HepG2 (cell line): ENCODE data around the gene ZNF132. TPM values are rescaled to one million over a fixed set of nuclear protein-coding genes. Genes with fewer than 3 reads are reported as not detected.

ENCODE experiments used
- ARNTL ChIP-seq: sonication (generic); formaldehyde crosslinking; IDR thresholded peaks from 2 replicates; pipeline ENCODE4 v1.4.0; 2020; ENCODE audit warnings: mild to moderate bottlenecking, missing genetic modification reagents
- ATF7 ChIP-seq, 2 experiments: fragments of 450-650 bp in 1 of 2; sonication (generic) in 1 of 2; formaldehyde crosslinking in 1 of 2; IDR thresholded peaks; 2 replicates each; pipeline versions ENCODE4 v1.4.0 to v1.6.1; 2016 to 2020; ENCODE audit warnings: antibody characterized with exemption in 1 of 2, mild to moderate bottlenecking in 1 of 2, missing genetic modification reagents in 1 of 2
- ATF7-NPFF ChIP-seq: sonication (generic); formaldehyde crosslinking; IDR thresholded peaks from 2 replicates; pipeline ENCODE4 v1.8.1; 2023; ENCODE audit warnings: mild to moderate bottlenecking, low read depth, missing genetic modification reagents, moderate library complexity
- BHLHE40 ChIP-seq: IDR thresholded peaks from 2 replicates; pipeline ENCODE4 v1.6.1; 2011; ENCODE audit warnings: low read length, improper control_type of control experiment
- ETV6 ChIP-seq: sonication (generic); formaldehyde crosslinking; conservative IDR thresholded peaks from 2 replicates; pipeline ENCODE4 v1.4.0; 2020; ENCODE audit warnings: missing genetic modification reagents
- GTF3A ChIP-seq: sonication (generic); formaldehyde crosslinking; conservative IDR thresholded peaks from 2 replicates; pipeline ENCODE4 v1.4.0; 2020; ENCODE audit warnings: mild to moderate bottlenecking, missing genetic modification reagents
- HNF4G ChIP-seq, 2 experiments: sonication (generic) in 1 of 2; formaldehyde crosslinking in 1 of 2; IDR thresholded peaks; 2 replicates each; pipeline versions ENCODE4 v1.4.0 to v1.6.1; 2011 to 2020; ENCODE audit warnings: borderline replicate concordance in 2 of 2, low read depth in 2 of 2, mild to moderate bottlenecking in 2 of 2, low read length in 1 of 2, missing genetic modification reagents in 1 of 2, moderate library complexity in 1 of 2
- KAT2B ChIP-seq: fragments of 150-350 bp; IDR thresholded peaks from 2 replicates; pipeline ENCODE4 v1.6.1; 2014; ENCODE audit warnings: low read depth, low read length, borderline replicate concordance
- KDM6A ChIP-seq: IDR thresholded peaks from 2 replicates; pipeline ENCODE4 v1.6.1; 2016; ENCODE audit warnings: low read depth
- NCOR1 ChIP-seq: fragments of 200-600 bp; sonication (generic); IDR thresholded peaks from 2 replicates; pipeline ENCODE4 v1.7.0; 2017; ENCODE audit warnings: antibody characterized with exemption, low read length, borderline replicate concordance
- NR2F6 ChIP-seq, 2 experiments: IDR thresholded peaks; 2 replicates each; pipeline ENCODE4 v1.6.1; 2016; ENCODE audit warnings: antibody characterized with exemption in 1 of 2, mild to moderate bottlenecking in 1 of 2
- RAD51 ChIP-seq: fragments of 450-650 bp; IDR thresholded peaks from 2 replicates; pipeline ENCODE4 v1.6.1; 2016; ENCODE audit warnings: borderline replicate concordance
- SPEN ChIP-seq: sonication (generic); formaldehyde crosslinking; IDR thresholded peaks from 2 replicates; pipeline ENCODE4 v1.5.1; 2020; ENCODE audit warnings: low read depth, mild to moderate bottlenecking, missing genetic modification reagents
- ZFP82 ChIP-seq: sonication (generic); formaldehyde crosslinking; IDR thresholded peaks from 2 replicates; pipeline ENCODE4 v1.5.1; 2020; ENCODE audit warnings: mild to moderate bottlenecking, missing genetic modification reagents, borderline replicate concordance
- ZNF331 ChIP-seq: sonication (generic); formaldehyde crosslinking; IDR thresholded peaks from 2 replicates; pipeline ENCODE4 v1.4.0; 2020; ENCODE audit warnings: missing genetic modification reagents
- ZNF34 ChIP-seq: sonication (generic); formaldehyde crosslinking; IDR thresholded peaks from 2 replicates; pipeline ENCODE4 v1.4.0; 2020; ENCODE audit warnings: mild to moderate bottlenecking, missing genetic modification reagents, borderline replicate concordance
- ZNF367 ChIP-seq: sonication (generic); formaldehyde crosslinking; IDR thresholded peaks from 2 replicates; pipeline ENCODE4 v1.4.0; 2020; ENCODE audit warnings: missing genetic modification reagents, borderline replicate concordance
- ZNF530 ChIP-seq: sonication (generic); formaldehyde crosslinking; IDR thresholded peaks from 2 replicates; pipeline ENCODE4 v1.5.0; 2020; ENCODE audit warnings: low read depth, mild to moderate bottlenecking, missing genetic modification reagents
- ZNF550 ChIP-seq: sonication (generic); formaldehyde crosslinking; IDR thresholded peaks from 2 replicates; pipeline ENCODE4 v1.4.0; 2020; ENCODE audit warnings: mild to moderate bottlenecking, missing genetic modification reagents, borderline replicate concordance
- ZNF777 ChIP-seq: sonication (generic); formaldehyde crosslinking; IDR thresholded peaks from 2 replicates; pipeline ENCODE4 v1.4.0; 2020; ENCODE audit warnings: missing genetic modification reagents
- ZNF816 ChIP-seq: sonication (generic); formaldehyde crosslinking; IDR thresholded peaks from 2 replicates; pipeline ENCODE4 v1.8.0; 2022; ENCODE audit warnings: missing genetic modification reagents, mild to moderate bottlenecking, borderline replicate concordance
- ZNF883 ChIP-seq: sonication (generic); formaldehyde crosslinking; IDR thresholded peaks from 2 replicates; pipeline ENCODE4 v1.5.1; 2020; ENCODE audit warnings: mild to moderate bottlenecking, missing genetic modification reagents; ENCODE audit errors: not compliant biosample characterization
- polyA plus RNA-seq, 8 experiments: library from polyadenylated mRNA; depleted of rRNA in 3 of 8; stranded (reverse) in 7 of 8; unstranded in 1 of 8; fragments of >200 nt; fragmentation: Illumina TruSeq in 4 of 8; extraction: Trizol in 4 of 8; gene quantifications; 2 replicates each; pipeline versions ENCODE4 v1.2.1 to v1.2.3, GENCODE V29; 2011 to 2016; ENCODE audit warnings: low read depth in 4 of 8, missing spikeins in 1 of 8, mixed read lengths in 1 of 8; ENCODE audit not compliant: insufficient read depth in 1 of 8
- total RNA-seq, 5 experiments: library from RNA; depleted of rRNA; stranded (reverse); fragments of >200 nt; fragmentation: Illumina TruSeq; extraction: Trizol; gene quantifications; 2 replicates each; pipeline ENCODE4 v1.2.3, GENCODE V29; 2016; ENCODE audit warnings: low read depth in 1 of 5
- TF ChIP-seq, protein P1 (sequence below): sonication (generic); formaldehyde crosslinking; IDR thresholded peaks from 2 replicates; pipeline ENCODE4 v1.5.1; 2020; ENCODE audit warnings: missing genetic modification reagents, mild to moderate bottlenecking, borderline replicate concordance
- TF ChIP-seq, protein P2 (sequence below): sonication (generic); formaldehyde crosslinking; IDR thresholded peaks from 2 replicates; pipeline ENCODE4 v1.4.0; 2020; ENCODE audit warnings: mild to moderate bottlenecking, missing genetic modification reagents
- TF ChIP-seq, protein P3 (sequence below): IDR thresholded peaks from 2 replicates; pipeline ENCODE4 v1.6.1; 2016; ENCODE audit warnings: missing compliant biosample characterization, missing genetic modification reagents, borderline replicate concordance

ZNF132 gene
- total and polyA plus RNA-seq, 2 of the 13 experiments (the other 11 are each of a cell fraction or from before 2014, with no cell fraction given): not detected

DNA sequence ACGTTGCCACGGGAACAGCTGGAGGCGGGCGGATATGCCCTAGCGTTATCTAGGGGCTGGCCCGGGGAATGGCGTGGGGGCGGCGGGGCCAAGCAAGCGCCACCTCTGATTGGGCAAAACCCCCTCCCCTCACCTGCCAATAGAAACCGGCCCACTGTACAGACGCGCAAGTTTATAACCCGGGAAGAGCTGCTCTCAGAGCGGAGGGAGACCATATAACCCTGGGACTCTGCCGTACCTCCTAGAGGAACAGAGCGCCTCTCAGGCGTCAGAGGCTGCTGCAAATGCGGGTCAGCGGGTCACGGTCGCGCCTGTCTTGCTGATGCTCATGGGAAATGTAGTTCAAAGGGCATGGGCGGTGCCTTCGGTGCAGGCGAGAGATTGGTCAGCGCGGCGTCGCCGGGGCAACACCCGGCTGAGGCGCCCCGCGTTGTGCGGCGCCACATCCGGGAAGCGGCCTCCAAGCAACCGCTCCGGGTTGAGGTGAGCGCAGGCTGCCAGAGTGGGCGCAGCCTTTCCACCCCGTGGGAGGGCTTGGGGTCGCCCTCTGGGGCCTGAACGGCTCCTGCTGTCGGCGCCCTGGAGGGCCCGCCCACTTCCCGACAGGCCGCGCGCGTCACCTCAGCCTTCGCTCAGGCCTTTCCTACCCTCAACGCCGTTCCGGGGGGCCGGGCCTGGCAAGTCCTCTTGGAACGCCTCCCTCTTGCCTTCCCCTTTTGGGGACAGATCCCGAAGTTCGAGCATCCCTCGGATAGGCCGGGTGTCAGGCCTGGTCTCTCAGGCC is 36.0 kb upstream of the ZNF132 start, which contains the start of gene ZNF446 (continued):
- TF ChIP-seq, protein P1, sequence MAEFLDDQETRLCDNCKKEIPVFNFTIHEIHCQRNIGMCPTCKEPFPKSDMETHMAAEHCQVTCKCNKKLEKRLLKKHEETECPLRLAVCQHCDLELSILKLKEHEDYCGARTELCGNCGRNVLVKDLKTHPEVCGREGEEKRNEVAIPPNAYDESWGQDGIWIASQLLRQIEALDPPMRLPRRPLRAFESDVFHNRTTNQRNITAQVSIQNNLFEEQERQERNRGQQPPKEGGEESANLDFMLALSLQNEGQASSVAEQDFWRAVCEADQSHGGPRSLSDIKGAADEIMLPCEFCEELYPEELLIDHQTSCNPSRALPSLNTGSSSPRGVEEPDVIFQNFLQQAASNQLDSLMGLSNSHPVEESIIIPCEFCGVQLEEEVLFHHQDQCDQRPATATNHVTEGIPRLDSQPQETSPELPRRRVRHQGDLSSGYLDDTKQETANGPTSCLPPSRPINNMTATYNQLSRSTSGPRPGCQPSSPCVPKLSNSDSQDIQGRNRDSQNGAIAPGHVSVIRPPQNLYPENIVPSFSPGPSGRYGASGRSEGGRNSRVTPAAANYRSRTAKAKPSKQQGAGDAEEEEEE (CRISPR knock-in tag): no peak
- TF ChIP-seq BHLHE40 (0 out of 2 replicates have a peak, but pooled peaks have one; percentile 4), ZNF367 (CRISPR knock-in tag) (no peak), ATF7-NPFF (CRISPR knock-in tag) (peak; percentile 76), SPEN (peak; percentile 42; the same call in 1 of the 2 replicates), ZNF777 (CRISPR knock-in tag) (no peak), ZNF34 (CRISPR knock-in tag) (0 out of 2 replicates have a peak, but pooled peaks have one; percentile 87), GTF3A (CRISPR knock-in tag) (no peak; the same call in 1 of the 2 replicates), ZNF331 (peak; percentile 24; the same call in 1 of the 2 replicates), ZFP82 (no peak), HNF4G (IDR thresholded peaks at IDR 0.05; ENCODE audit: borderline replicate concordance, low read depth, low read length) (peak; percentile 18; the same call in 1 of the 2 replicates), HNF4G (CRISPR knock-in tag; IDR thresholded peaks at IDR 0.05; ENCODE audit: borderline replicate concordance, low read depth) (peak; percentile 35; the same call in 1 of the 2 replicates), KAT2B (no peak), ATF7 (IDR thresholded peaks at IDR 0.05) (no peak), ATF7 (CRISPR knock-in tag; IDR thresholded peaks at IDR 0.05) (no peak), NR2F6 (IDR thresholded peaks at IDR 0.05) (peak; percentile 96), NR2F6 (CRISPR knock-in tag; IDR thresholded peaks at IDR 0.05) (peak; percentile 97), ZNF883 (CRISPR knock-in tag) (no peak), RAD51 (no peak), ZNF550 (CRISPR knock-in tag) (no peak), ARNTL (CRISPR knock-in tag) (peak; percentile 19; the same call in 1 of the 2 replicates), NCOR1 (peak; percentile 76; the same call in 1 of the 2 replicates), KDM6A (no peak), ZNF530 (CRISPR knock-in tag) (no peak), ZNF816 (CRISPR knock-in tag) (peak; percentile 61; the same call in 1 of the 2 replicates), ETV6 (CRISPR knock-in tag) (no peak)
- TF ChIP-seq, protein P2, sequence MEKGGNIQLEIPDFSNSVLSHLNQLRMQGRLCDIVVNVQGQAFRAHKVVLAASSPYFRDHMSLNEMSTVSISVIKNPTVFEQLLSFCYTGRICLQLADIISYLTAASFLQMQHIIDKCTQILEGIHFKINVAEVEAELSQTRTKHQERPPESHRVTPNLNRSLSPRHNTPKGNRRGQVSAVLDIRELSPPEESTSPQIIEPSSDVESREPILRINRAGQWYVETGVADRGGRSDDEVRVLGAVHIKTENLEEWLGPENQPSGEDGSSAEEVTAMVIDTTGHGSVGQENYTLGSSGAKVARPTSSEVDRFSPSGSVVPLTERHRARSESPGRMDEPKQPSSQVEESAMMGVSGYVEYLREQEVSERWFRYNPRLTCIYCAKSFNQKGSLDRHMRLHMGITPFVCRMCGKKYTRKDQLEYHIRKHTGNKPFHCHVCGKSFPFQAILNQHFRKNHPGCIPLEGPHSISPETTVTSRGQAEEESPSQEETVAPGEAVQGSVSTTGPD: no peak
- TF ChIP-seq, protein P3, sequence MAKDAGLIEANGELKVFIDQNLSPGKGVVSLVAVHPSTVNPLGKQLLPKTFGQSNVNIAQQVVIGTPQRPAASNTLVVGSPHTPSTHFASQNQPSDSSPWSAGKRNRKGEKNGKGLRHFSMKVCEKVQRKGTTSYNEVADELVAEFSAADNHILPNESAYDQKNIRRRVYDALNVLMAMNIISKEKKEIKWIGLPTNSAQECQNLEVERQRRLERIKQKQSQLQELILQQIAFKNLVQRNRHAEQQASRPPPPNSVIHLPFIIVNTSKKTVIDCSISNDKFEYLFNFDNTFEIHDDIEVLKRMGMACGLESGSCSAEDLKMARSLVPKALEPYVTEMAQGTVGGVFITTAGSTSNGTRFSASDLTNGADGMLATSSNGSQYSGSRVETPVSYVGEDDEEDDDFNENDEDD (CRISPR knock-in tag): peak; percentile 61; the same call in 1 of the 2 replicates
